AG09309 (cell line): Measurements from ENCODE around the gene APOF.

Source experiments
- DNase-seq: peaks from one replicate; pipeline ENCODE4 v3.0.0-alpha.2; 2010; ENCODE audit warnings: low read depth
- H3K4me3 ChIP-seq: 2 replicates; pipeline ENCODE4 v1.5.1; 2011; ENCODE audit warnings: mild to moderate bottlenecking, low read depth, low read length, moderate library complexity; ENCODE audit not compliant: control insufficient read depth
- TF ChIP-seq, protein P1 (sequence below): IDR thresholded peaks from 2 replicates; pipeline ENCODE4 v1.5.1; 2011; ENCODE audit warnings: mild to moderate bottlenecking, low read depth, low read length, inconsistent platforms; ENCODE audit not compliant: insufficient read depth, control insufficient read depth; ENCODE audit errors: missing control alignments

APOF gene

DNA sequence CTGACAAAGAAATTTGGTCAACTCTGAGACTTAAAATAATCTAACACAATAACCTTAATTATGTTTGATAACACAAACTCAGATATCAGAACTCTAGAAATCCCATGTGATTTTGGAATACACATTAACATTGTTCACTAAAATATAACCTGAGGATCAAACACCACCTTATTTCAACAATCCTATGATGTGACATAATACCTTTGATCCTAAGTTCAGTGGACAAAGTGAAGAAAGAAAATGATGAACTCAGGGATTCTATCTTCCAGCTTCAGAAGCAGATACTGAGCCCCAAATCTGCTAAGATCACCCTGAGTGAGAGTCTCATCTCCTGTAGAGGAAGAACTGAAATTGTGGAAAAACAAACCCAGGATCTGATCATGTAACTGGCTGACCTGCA is 35.7 kb upstream of the APOF start:
- H3K4me3 ChIP-seq = no peak overlapping the region
- DNase-seq = no peak
- TF ChIP-seq, protein P1, sequence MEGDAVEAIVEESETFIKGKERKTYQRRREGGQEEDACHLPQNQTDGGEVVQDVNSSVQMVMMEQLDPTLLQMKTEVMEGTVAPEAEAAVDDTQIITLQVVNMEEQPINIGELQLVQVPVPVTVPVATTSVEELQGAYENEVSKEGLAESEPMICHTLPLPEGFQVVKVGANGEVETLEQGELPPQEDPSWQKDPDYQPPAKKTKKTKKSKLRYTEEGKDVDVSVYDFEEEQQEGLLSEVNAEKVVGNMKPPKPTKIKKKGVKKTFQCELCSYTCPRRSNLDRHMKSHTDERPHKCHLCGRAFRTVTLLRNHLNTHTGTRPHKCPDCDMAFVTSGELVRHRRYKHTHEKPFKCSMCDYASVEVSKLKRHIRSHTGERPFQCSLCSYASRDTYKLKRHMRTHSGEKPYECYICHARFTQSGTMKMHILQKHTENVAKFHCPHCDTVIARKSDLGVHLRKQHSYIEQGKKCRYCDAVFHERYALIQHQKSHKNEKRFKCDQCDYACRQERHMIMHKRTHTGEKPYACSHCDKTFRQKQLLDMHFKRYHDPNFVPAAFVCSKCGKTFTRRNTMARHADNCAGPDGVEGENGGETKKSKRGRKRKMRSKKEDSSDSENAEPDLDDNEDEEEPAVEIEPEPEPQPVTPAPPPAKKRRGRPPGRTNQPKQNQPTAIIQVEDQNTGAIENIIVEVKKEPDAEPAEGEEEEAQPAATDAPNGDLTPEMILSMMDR = no peak

GRCh38 chr12:56392331-56392730 is 29.7 kb upstream of the APOF start:
- H3K4me3 ChIP-seq = no peak overlapping the region
- no peak for DNase-seq
- TF ChIP-seq, protein P1 = no peak

GRCh38 chr12:56391721-56392120 is 29.1 kb upstream of the APOF start:
- no peak overlapping the region for H3K4me3 ChIP-seq
- DNase-seq = no peak
- TF ChIP-seq, protein P1 = no peak

- no peak for DNase-seq
- H3K4me3 ChIP-seq = no peak overlapping the region
- TF ChIP-seq, protein P1 = no peak
Measured at GRCh38 chr12:56389412-56389811, 26.8 kb upstream of the APOF start.

- DNase-seq = no peak
- H3K4me3 ChIP-seq = no peak overlapping the region
- TF ChIP-seq, protein P1 = no peak
Measured at GRCh38 chr12:56387152-56387736, 24.6 kb upstream of the APOF start.

- DNase-seq = no peak
- TF ChIP-seq, protein P1 = no peak
- H3K4me3 ChIP-seq = no peak overlapping the region
Measured at GRCh38 chr12:56385873-56386272, 23.2 kb upstream of the APOF start.

DNA sequence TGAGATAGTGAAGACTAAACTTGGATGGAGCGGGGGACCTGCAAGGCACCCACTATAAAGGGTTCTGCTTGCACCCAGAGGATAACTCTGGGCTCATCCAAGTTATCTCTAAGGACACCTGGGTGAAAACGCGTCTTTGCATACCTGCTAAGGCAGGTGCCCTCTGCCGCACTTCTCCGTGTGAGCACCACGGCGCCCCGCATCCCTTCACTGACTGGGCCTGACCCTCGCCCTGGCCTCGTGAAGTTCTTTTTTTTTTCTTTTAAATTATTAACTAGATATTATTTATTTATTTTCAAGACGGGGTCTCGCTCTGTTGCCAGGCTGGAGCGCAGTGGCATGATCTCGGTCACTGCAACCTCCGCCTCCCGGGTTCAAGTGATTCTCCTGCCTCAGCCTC is 20.0 kb upstream of the APOF start:
- DNase-seq = no peak
- TF ChIP-seq, protein P1 = no peak
- H3K4me3 ChIP-seq = no peak overlapping the region
